Heart right ventricle (tissue), 16 donors: ENCODE measurements around the gene NGEF. TPM values are rescaled to one million over a fixed set of nuclear protein-coding genes. Genes with fewer than 3 reads are reported as not detected.

ENCODE experiments used
- ATAC-seq, 8 donors: fragments of 200-7000 bp; cut with Tn5 transposase; one replicate each; pipeline ENCODE4 v1.9.1; 2020; ENCODE audit warnings: mild to moderate bottlenecking in 8 of 8, moderate library complexity in 8 of 8, moderate number of reproducible peaks in 1 of 8
- DNase-seq, 2 donors: peaks; one replicate each; pipeline ENCODE4 v3.0.0-alpha.2; 2020
- H3K27ac ChIP-seq, 10 donors: fragments of 200-600 bp; sonication (generic) in 2 of 10; one replicate each; pipeline versions ENCODE4 v1.5.0 to v1.8.0; 2020 to 2022; ENCODE audit warnings: mild to moderate bottlenecking in 3 of 10
- H3K27me3 ChIP-seq, 7 donors: fragments of 200-600 bp; one replicate each; pipeline ENCODE4 v1.8.0; 2021 to 2022; ENCODE audit warnings: mild to moderate bottlenecking in 2 of 7
- H3K36me3 ChIP-seq, 9 donors: fragments of 200-600 bp; sonication (generic) in 1 of 9; one replicate each; pipeline versions ENCODE4 v1.5.0 to v1.8.0; 2020 to 2022; ENCODE audit warnings: mild to moderate bottlenecking in 2 of 9
- H3K4me1 ChIP-seq, 9 donors: fragments of 200-600 bp; sonication (generic) in 1 of 9; one replicate each; pipeline versions ENCODE4 v1.5.0 to v1.8.0; 2020 to 2022; ENCODE audit warnings: mild to moderate bottlenecking in 4 of 9
- H3K4me3 ChIP-seq, 10 donors: fragments of 200-600 bp; sonication (generic) in 2 of 10; one replicate each; pipeline versions ENCODE4 v1.5.0 to v1.8.0; 2020 to 2022; ENCODE audit warnings: mild to moderate bottlenecking in 7 of 10, moderate library complexity in 2 of 10
- H3K9me3 ChIP-seq, 11 donors: fragments of 200-600 bp in 10 of 11; sonication (generic) in 2 of 11; one replicate each; pipeline versions ENCODE4 v1.5.0 to v1.8.0; 2013 to 2022; ENCODE audit warnings: mild to moderate bottlenecking in 2 of 11, control low read depth in 1 of 11, moderate library complexity in 1 of 11
- CTCF ChIP-seq, 9 donors: fragments of 200-600 bp; sonication (generic) in 2 of 9; IDR thresholded peaks; one replicate each; pipeline versions ENCODE4 v1.5.0 to v1.8.0; 2021 to 2022; ENCODE audit warnings: antibody characterized with exemption in 9 of 9, mild to moderate bottlenecking in 5 of 9, moderate library complexity in 1 of 9
- WGBS, 2 donors: extraction: QIAGEN DNeasy Blood & Tissue Kit; methylation state at CpG; one replicate each; pipeline ENCODE4 v1.1.7; 2013; ENCODE audit warnings: inconsistent platforms in 1 of 2; 5-methylcytosine and 5-hydroxymethylcytosine counted together
- intact Hi-C, 10 donors: fragments of 100-400 bp; cut with DNase I; formaldehyde crosslinking; loops; one replicate each; pipeline versions ENCODE4 v1.11.1 to v1.14.2; 2022
- polyA plus RNA-seq, 2 donors: library from polyadenylated mRNA; stranded (reverse); fragments of 200-250 nt; gene quantifications; one replicate each; pipeline ENCODE4 v1.2.3, GENCODE V29; 2013
- total RNA-seq, 10 donors: library from RNA; stranded (reverse); fragmentation: NEBNext Ultra II Directional in 3 of 10; extraction: Animal tissue kit (Norgen Biotek cat#: 25700) in 3 of 10; gene quantifications; one replicate each; pipeline versions ENCODE4 v1.2.1 to v1.2.4, GENCODE V29; 2021 to 2023
- donor health status: Arrhythmogenic right ventricular cardiomyopathy.
- donor health status: ischemic (EF 13 %, LVEDD 7.1; RV severe dilation, severe dysfunction).
- donor health status: healthy with polysubstance abuse.
- donor health status: DM: no; HTN: yes; CAD: no.
- donor health status: DM: no; HTN: no; CAD: no.
- donor health status: ischemic (EF 25% LVEDD 6.9; RV normal size, moderate dysfunction).
- donor health status: ischemic (EF 25% LVEDD 5.7; RV mildly dilated, moderate dysfunction).
- donor health status: healthy.
- donor health status: DM: yes; HTN: yes; CAD: no.
- donor health status: Ischemic cardiomyopathy.
- donor health status: ischemic (EF 35%, LVEDD 5.7; RV mildly dilated, moderate dysfunction).
- donor health status: nonischemic (EF 11% LVEDD 7.7; RV severe dilation, severe dysfunction).
- donor health status: DM: yes; HTN: yes; CAD: no.
- donor health status: PGD.
- donor health status: ischemic (EF 29% LVEDD 5.4; RV normal size, mild dysfunction).
- donor health status: nonischemic (EF 23%, LVEDD 6.1; RV moderate dilation, normal function).

NGEF gene
- total and polyA plus RNA-seq, 12 donors: 0.27 to 0.75 (median 0.54) TPM; not detected in 3

- Histone ChIP-seq H3K9me3 (no peaks in the 10 kb centered on the region), H3K4me1 (no peaks in the 10 kb centered on the region), H3K27me3 (peaks cover 0 to 13% (median 0%) of the 10 kb centered on the region in 7 donors), H3K36me3 (no peaks in the 10 kb centered on the region), H3K27ac (no peak overlapping the region), H3K4me3 (no peak overlapping the region)
- WGBS, 2 donors: 87 to 88% methylated on average over 14 of the region's 14 CpGs
- no peak for DNase-seq
- TF ChIP-seq CTCF (IDR thresholded peaks at IDR 0.05): no peak
- no peak for ATAC-seq
- intact Hi-C loops: no loop called here
These were observed 10.8 kb upstream of the NGEF start for GRCh38 chr2:233023761-233024410.

GRCh38 chr2:233023007-233023760 lies 10.1 kb upstream of the NGEF start:
- Histone ChIP-seq H3K27me3 (peaks cover 0 to 13% (median 0%) of the 10 kb centered on the region in 7 donors), H3K27ac (no peak overlapping the region), H3K4me1 (no peaks in the 10 kb centered on the region), H3K9me3 (peaks cover 0 to 3% (median 0%) of the 10 kb centered on the region in 11 donors), H3K36me3 (no peaks in the 10 kb centered on the region), H3K4me3 (no peak overlapping the region)
- DNase-seq (no peak), ATAC-seq (no peak)
- no peak for TF ChIP-seq CTCF (IDR thresholded peaks at IDR 0.05)
- intact Hi-C loops: no loop called here
- WGBS, 2 donors: 84% methylated on average over 18 of the region's 18 CpGs

GRCh38 chr2:233022561-233022960 lies 9.5 kb upstream of the NGEF start:
- no peak for ATAC-seq
- Histone ChIP-seq H3K27me3 (peaks cover 0 to 13% (median 0%) of the 10 kb centered on the region in 7 donors), H3K9me3 (peaks cover 0 to 10% (median 3%) of the 10 kb centered on the region in 11 donors), H3K27ac (no peak overlapping the region), H3K4me3 (no peak overlapping the region), H3K4me1 (no peaks in the 10 kb centered on the region), H3K36me3 (no peaks in the 10 kb centered on the region)
- intact Hi-C loops: no loop called here
- TF ChIP-seq CTCF (IDR thresholded peaks at IDR 0.05): no peak
- DNase-seq: no peak
- WGBS, 2 donors: 83 to 89% methylated on average over 8 of the region's 8 CpGs

GRCh38 chr2:233021771-233022170 lies 8.7 kb upstream of the NGEF start:
- Histone ChIP-seq H3K9me3 (peaks cover 0 to 16% (median 3%) of the 10 kb centered on the region in 11 donors), H3K4me3 (no peak overlapping the region), H3K4me1 (no peaks in the 10 kb centered on the region), H3K36me3 (no peaks in the 10 kb centered on the region), H3K27ac (no peak overlapping the region), H3K27me3 (peaks cover 0 to 13% (median 0%) of the 10 kb centered on the region in 7 donors)
- intact Hi-C loops: no loop called here
- DNase-seq: no peak
- no peak for TF ChIP-seq CTCF (IDR thresholded peaks at IDR 0.05)
- no peak for ATAC-seq
- WGBS, 2 donors: 61 to 62% methylated on average over 8 of the region's 8 CpGs
